Uterus (tissue), 2 donors: ENCODE measurements around the gene RRAS.

Experiments
- CTCF ChIP-seq, 4 experiments: fragments of 200-600 bp in 2 of 4; fragments of 450-650 bp in 2 of 4; sonication (generic) in 2 of 4; IDR thresholded peaks; one replicate each; pipeline ENCODE4 v1.5.1; 2016 to 2019; ENCODE audit warnings: antibody characterized with exemption in 4 of 4, mild to moderate bottlenecking in 2 of 4, moderate library complexity in 1 of 4
- POLR2A ChIP-seq, 2 donors: fragments of 450-650 bp; IDR thresholded peaks; one replicate each; pipeline ENCODE4 v1.6.1; 2016; ENCODE audit warnings: antibody characterized with exemption in 2 of 2, mild to moderate bottlenecking in 1 of 2, moderate library complexity in 1 of 2

GRCh38 chr19:49632576-49632975 lies 7.4 kb downstream of the RRAS start:
- TF ChIP-seq CTCF (IDR thresholded peaks at IDR 0.05) (no peak), POLR2A (IDR thresholded peaks at IDR 0.05) (no peak)
